Stimulated activated CD8-positive, alpha-beta memory T cell treated with anti-CD3 and anti-CD28 coated beads, Interleukin-7, amount 100 ng/mL, for 1 hour (primary cell): Measurements from ENCODE around the gene TRIM31.

Experiments
- DNase-seq, 2 donors: peaks; one replicate each; pipeline ENCODE4 v3.0.0-alpha.2; 2020; ENCODE audit warnings: low read depth in 2 of 2

Gene TRIM31, protein sequence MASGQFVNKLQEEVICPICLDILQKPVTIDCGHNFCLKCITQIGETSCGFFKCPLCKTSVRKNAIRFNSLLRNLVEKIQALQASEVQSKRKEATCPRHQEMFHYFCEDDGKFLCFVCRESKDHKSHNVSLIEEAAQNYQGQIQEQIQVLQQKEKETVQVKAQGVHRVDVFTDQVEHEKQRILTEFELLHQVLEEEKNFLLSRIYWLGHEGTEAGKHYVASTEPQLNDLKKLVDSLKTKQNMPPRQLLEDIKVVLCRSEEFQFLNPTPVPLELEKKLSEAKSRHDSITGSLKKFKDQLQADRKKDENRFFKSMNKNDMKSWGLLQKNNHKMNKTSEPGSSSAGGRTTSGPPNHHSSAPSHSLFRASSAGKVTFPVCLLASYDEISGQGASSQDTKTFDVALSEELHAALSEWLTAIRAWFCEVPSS

DNA sequence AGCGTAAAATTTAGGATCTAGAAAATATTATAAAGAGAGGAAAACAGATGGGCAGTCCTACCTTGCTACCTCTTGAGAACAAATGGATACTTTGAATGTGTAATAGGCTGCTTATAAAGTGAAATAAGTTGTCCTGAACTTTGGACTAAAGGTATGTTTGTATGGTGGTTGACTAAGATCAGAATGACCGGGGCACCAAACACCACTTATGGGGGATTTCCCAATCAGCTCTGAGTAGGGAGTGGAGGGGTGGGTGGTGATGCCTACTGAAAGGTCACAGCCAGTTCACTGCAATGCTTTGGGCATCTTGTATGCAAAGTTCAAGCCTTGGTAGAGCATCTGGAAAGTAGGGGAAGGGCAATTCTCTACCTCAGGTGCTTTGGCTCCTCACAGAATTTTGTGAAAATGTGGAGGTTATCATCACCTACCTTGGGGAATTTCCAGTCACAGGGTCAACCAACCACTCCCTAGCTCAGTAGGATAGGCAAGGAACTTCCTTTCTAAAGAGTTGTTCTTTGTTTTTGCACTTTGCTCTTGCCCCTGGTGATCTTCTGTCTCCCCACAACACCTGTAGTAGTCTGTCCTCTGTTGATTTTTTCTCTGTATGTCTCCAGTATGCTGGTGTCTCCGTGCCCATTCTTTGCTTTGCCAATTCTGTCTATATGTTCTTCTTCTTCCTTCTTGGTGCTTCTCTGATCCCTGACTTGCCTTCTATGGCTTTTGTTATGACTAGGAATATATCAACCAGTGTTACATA is at the start of gene TRIM31:
TRIM31 (minus strand) TSS at position 88 of the 757 bp plus-strand sequence. CDS start 285 bp downstream, outside the sequence.
- DNase-seq, result no peak

DNA sequence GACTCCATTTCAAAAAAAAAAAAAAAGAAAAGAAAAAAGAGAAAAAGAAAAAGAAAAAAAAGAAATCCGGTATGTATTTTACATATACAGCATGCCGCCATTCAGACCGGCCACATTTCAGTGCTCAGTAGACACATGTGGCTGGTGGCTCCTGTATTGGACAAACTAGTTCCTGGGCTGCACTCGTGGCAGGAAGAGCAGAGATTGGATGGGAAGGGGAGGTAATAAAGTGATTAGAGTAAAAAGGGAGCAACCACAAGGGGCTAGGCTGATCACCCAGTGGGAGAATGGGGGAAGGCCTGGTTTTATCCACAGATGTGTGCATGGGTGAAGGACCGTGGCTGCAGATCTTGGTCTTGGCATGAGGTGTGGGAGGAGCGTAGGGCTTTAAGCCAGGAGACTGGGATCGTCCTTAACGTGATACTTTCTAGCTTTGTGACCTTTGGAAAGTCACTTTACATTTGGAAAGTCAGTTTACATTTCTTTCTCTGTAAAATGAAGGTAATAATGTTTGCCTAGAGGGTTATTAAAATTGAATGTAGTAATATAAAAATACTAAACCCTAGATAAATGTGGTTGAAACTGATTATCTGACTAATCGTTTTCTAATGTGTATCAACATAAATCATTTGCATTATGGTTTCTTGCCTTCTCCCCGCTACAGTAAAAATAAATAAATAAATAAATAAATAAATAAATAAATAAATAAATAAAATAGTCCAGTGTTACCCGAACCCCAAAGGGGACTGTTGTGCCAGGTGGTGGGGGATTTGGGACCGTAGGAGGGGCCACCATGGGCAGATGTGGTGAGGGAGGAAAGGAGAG is 49.6 kb upstream of the TRIM31 start:
- DNase-seq, result no peak

DNA sequence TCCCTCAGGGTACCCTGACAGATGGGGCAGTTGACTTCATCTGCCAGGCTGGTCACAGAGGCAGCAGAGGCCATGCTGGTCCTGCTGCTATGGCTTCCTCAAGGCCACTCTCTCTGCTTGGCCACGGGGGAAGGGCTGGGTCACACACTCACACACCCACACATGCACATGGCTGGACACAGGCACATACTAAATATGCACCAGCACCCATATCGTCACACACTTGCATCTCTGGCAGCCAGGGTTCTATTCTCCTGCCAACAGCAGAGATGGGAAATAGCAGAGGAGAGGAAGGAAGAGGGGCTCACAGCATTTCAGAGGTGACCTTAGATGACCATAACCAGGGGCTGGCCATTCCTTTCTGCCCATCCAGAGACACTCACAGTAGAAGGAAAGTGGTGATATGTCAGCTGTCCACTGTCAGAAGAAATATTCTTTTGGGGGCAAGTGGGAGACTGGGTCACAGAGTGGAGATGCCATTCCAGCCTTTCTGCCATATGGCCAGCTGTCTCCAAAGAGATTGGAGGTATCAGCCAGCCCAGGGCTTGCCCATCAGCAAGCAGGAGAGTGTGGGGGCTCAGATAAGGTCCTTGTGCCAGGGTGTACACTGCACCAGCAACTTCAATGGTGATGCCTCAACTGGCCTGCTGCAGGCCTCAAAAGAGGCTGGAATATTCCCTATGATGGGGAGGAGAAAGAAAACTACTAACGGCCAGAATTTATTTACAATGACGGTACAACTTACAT is 48.1 kb upstream of the TRIM31 start, which contains the start of gene TRIM10:
TRIM10 (minus strand) TSS at position 427 of the 747 bp plus-strand sequence; CDS start at position 74, 353 bp downstream.
- no peak for DNase-seq

DNA sequence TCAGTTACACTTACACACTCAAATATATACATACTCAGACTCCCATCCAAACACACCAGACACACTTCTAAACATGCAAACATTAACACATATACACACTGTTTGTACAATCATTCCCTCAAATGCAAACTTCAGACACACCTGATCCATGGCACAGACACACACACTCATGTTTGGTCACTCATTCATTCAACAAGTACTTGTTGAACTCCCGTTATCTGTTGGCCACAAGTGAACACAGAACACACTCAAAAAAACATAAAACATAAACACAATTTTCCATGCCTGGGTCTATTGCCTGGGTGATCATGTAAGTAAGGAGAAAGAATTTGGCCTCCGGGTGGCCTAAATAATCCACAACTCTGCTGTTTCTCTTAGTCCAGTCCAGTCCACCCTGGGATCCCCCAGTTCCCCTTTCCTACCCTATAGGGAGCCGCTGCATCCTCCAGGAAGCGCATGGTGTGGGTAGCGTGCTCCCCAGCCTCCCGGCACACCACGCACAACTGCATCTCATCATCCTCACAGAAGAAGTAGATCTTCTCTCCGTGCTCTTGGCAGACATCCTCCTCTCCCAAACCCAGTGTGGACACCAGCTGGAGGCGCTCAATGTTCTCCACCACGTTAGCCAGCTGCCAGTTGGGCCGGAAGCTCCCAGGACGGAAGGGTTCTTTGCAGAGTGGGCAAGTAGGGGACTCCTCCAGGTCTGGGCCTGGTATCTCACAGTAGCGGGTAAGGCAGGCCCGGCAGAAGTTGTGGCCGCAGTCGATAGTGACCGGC is 47.3 kb upstream of the TRIM31 start:
- no peak for DNase-seq

DNA sequence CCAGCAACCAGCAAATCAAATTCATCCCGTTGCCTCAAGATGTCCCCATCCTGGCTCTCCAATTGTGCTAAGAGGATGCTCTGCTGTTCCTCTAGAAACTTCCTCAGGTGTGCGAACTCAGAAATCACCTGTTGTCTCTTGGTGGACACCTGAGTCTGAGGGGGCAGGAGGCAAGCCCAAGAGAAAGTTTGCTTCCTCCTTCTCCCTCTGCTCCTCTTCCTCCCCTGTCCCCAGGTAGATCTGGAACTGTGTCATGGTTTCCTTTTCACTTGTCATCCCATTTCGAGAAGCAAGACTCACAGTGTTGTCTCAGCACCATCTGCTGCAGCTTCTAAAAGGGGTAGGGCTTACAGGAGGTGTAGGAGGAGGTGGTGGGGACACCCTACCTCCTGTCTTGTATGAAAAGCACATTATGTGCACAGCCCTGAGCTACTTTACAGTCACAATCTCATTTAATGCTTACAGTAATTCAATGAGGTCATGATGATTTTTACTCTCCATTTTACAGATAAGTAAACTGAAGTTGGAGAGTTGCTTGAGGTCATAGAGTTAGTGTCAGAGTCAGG is 45.7 kb upstream of the TRIM31 start:
- no peak for DNase-seq

DNA sequence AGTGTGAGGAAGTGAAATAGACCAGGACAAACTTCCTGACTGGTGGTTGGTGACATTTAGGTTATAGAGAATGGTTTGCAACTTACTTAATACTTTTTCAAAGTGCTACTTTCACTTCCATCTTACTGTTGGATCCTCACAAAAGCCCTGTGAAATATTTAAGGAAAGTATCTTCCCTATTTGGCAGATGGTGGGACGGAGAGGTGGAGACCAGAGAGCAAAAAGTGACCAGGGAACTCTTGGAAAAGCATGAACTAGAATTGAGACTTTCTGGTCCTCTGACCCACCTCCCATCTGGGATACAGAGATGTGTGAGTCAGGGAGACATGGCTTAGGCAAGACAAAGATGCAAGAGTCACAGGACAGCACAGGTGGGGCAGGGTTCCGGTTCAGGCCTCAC is 45.1 kb upstream of the TRIM31 start:
- DNase-seq, result no peak

DNA sequence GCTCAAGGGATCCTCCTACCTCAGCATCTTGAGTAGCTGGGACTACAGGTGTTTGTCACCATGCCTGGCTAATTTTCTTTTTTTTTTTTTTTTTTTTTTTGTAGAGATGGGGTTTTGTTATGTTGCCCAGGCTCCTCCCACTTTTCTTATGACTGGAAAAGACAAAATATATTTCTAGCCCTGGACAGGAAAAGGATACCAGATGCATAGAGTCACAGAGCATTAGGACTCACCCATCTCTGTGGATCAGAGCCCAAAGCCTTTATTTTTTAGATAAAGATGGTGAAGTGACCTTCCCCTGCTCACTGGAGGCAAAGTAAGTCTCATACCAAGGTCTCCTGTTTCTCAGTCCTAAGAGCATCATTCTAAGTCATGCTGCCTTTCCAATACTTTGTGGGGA is 44.7 kb upstream of the TRIM31 start:
- no peak for DNase-seq

DNA sequence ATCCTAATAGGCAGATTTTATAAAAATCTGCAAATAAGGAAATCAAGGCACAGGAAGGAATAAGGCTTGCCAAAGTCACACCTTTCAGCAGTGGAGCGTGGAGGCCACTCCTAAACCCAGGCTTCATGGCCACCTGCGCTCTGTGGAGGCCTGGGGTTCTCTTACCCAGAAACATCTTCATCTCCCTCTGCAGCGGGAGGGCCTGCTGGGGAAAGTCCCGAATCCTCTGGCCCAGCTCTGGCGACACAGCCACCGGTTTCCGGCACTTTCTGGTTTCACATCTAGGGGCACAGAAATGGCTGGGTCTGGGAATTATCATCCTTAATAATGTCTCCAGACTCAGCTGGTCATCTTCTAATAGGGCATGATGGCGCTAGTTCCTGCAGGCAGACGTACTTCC is 43.9 kb upstream of the TRIM31 start:
- DNase-seq, result no peak

DNA sequence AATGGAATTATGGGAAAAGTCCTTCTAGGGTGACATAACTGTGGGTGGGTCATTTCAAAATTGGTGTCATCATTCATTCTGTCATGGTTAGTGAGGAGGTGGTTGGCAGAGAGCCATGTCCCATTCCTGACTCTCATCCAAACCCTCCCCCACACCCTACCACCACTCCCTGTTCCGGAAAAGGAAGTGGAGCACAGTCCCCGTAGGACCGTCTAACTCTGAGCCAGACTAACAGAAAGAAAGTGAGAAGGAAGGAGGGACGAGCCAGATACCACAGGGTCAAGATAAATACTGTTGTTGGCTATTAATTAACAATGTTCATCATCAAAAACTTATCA is 43.3 kb upstream of the TRIM31 start:
- no peak for DNase-seq

DNA sequence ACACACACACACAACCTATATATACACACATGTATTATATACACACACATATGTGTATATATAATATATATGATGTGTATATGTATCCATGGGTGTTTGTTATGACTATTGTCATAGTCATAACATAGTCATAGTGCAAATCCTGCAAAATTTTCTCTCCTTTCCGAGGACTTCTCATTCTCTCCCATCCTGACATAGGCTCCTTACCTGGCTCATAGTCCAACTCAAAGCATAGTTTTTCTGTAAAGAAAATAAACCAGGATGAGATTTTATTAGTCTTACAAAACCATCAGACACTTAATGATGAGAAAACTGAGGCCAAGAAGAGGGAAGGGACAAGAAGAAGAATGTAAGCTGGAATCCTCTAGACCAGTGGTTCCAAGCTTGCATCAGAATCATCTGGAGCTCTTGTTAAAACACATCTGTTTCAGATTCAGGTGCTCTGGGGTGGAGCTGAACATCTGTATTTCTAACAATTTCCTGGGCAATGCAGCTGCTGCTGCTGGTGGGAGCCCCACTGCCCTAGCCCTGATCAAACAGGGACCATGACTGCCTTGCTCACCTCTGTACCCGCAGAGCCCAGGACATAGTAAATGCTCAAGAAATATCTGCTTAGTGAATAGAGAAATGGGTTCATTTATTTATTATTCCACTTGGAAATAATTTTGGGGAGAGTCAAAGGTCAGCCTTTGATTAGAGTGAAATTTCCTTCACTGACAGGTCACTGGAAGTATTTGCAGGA is 42.8 kb upstream of the TRIM31 start:
- DNase-seq, result no peak

DNA sequence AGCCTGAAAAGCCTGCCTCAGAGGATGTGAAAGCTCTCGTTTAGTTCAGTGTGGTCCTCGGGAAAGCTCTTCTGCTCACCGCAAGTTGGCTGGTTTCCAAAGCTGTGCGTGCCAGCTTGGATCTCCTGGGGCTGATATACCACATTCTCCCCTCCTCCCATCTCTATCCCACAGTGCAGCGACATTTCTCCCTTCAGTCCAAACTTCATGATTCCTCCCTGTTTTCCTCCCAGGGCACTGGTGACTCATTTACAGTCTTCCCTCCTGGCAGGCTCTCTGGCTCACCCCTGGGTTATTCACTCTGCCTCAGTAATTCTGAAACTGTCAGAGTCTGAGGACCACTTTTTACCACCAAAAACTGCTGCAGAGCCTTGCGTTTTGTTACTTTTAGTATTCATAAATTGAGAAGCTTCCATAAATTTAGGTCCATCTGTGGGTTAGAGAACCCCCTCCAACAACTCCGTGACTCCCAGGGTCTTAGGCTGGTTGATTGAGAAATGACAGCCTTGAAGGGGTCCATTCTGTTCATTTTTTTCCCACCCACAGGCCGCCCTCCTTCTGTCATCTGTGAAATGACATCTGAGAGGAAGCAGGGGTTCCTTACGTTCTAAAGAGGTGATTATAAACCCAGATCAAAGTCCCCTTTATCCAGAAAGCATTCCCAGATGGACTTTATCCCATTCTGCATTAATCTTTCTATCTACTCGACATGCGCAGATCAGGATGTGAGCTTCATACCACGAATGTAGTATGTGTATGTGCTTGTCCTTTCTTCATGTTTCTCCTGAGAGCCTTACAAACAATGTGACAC is 42.0 kb upstream of the TRIM31 start:
- DNase-seq, result no peak

DNA sequence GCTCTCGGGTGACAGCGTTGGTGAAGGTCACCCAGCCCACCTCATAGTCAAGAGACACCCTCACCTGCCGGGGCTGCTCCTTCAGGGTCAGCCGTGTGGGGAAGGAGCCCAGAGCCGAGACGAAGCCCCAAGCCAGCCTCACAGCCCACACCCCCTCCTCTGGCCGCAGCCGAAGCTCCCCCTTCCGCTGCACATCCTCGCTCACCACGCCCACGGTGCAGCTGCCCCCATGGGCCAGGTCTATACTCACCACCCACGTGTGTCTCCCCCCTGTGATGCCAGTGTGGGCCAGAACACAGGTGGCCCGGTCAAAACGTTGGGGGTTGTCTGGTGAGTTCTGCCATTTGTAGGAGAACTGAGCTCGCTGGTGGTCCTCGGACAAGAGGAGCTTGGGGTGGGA is 41.2 kb upstream of the TRIM31 start:
- DNase-seq, result no peak

DNA sequence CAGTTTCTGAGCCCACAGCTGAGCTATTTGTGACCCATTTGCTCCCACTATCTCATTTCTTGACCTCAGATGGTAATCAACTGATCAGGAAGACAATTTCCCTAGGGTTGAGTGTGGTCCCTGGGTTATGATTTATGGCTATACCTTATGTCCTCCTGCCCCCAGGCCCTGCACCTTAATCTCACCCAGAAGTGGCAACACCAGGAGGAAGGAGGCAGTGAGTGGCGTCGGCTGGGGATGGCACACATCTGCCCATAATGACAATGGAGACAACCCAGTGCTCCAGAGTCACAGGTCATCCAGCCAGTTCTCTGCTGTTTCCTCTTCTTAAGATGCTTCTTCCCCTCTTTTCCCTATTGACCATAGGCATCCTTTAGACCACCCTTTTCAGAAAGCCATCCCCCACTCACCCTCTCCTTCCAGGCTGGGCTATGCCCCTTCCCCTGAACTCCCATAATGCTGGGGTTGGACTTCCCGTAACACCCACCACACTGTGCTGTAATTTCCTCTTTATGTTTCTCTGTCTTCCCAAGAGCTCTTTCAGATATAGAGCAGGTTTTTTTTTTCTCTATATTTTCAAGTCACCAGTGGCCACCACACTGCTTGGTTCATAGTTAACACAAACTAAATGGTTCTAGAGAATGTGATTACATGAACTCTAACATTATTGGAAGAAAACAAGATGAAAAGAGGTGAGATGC is 40.2 kb upstream of the TRIM31 start:
- DNase-seq, result no peak

DNA sequence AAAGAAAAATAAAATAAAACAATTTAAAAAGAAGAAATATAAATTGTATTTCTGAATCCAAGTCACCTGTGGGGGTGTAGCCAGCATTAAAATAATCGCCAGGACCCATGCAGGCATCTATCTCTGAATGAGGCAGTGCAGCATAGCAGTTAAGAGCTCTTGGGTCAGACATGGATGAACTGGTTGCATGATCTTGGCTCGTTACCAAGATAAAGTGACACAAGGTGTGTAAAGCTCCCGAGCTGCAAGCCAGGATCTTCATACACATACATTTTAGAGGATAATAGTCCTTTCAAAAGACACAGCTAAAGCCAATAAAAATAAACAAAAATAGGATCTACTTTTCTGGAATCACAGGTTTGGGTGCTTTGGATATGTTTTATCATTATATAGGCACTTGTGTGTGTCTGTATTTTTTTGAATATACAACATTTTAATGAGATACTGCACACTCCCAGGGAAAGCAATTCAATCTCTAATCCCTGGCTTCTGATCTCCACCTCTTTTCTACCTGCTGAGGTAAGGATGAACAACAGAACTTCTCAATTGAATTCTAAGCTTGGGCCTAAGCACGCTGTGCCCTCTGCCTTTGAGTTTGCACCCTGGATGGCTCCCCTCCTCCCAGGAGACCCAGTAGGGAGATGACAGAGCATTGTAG is 39.3 kb upstream of the TRIM31 start:
- no peak for DNase-seq

DNA sequence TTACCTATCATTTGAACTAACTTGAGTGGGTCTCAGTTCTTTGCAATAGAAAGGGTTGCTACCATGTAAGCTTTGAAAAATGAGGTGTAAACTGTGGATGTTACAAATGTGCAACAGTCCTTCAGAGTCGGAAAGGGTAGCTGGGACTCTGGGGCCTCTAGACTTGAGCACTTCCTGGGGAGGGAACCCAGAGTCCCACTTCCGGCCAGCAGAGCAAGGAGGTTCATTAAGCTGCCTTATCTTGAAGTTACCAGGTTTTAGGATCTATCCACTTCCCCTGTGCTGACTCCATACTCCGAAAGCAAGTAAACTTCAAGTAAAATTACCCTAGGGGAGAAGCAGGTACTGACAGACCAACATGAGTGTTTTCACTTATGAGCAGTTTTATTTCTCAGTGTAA is 38.7 kb upstream of the TRIM31 start:
- no peak for DNase-seq

DNA sequence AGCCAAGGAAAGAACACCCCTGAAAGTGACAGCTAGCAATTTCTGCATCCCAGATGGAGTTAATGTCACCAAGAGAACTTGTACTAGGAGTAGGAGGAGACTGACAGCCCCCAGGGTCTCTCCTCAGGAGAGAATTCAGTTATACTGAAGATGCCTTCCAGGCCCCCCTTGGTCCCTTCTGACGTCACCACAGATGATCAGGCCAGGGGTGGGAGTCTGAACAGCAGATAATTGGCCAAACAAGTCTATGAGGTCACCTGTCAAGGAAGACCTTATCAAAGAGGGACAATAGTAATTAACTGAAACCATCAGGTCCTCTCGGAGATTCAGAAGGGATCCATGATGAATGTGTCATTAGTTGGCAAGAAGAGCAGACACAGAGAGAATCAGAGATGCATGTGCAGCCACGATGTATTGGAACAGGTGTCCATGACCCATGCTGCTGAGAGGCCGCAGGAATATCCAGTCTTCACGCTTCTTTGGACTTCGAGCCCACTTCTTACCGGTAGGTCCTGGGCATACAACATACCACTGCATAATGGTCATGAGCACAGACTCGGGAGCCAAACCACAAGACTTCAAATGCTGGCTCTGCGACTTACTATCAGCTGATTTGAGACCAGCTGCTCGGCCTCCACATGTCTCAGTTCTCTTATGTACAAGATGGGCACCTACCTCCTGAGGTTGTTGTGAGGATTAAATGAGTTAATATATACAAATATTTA is 37.9 kb upstream of the TRIM31 start:
- no peak for DNase-seq
